ENCODE data around the gene SHROOM3. TPM values are rescaled to one million over a fixed set of nuclear protein-coding genes. Genes with fewer than 3 reads are reported as not detected.

SHROOM3 gene
- total and polyA plus RNA-seq, 4 donors, result 4.7 to 25.8 (median 8.7) TPM

DNA sequence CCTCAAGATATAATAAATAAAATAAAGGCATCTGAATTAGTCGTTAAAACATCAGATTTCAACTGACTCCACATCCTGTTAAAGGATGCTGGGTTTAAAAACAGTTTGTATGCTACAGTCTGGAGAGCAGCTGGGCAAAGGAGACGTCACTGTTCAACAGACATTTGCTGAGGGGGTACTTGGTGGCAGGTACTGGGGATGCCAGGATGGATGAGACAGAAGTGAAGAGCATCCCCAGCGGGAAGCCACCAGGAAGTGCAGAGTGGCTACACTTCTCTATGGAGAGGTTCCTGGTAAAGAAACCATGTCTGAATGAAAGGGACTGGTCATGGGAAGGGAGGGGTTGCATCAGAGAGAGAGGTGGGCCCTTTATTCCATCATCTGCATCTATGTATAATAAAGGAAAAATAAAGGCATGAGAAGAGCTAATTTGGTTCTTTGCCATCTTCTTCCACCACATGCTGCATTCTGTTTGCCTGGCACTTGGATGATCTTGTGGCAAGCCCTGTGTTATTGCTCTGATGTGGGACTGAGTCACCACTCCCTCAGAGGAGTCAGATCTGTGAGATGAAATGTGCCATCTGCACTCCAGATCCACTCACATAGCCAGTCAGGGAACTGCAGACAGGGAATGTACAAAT is 318.0 kb downstream of the SHROOM3 start:
- peaks cover 0 to 6% (median 4%) of the 10 kb centered on the region in 4 donors for H3K4me1 ChIP-seq (ENCODE audit: control insufficient read depth in 4 of 4, insufficient read depth in 4 of 4, low read length in 3 of 4)
- H3K27me3 ChIP-seq (ENCODE audit: control insufficient read depth in 4 of 4, insufficient read depth in 4 of 4, low read length in 3 of 4), result no peaks in the 10 kb centered on the region
- H3K4me3 ChIP-seq (ENCODE audit: low read depth in 1 of 3, low read length in 3 of 3), result no peak overlapping the region
- H3K9me3 ChIP-seq (ENCODE audit: control insufficient read depth in 4 of 4, low read length in 3 of 4), result no peaks in the 10 kb centered on the region
- TF ChIP-seq CTCF (IDR thresholded peaks at IDR 0.05; ENCODE audit: low read depth, low read length, missing input control), result no peak
- no peak overlapping the region for H3K27ac ChIP-seq (ENCODE audit: low read depth in 1 of 2, low read length in 2 of 2)
- WGBS, result 72% methylated on average over 3 of the region's 3 CpGs
- no peak for DNase-seq (ENCODE audit: low spot score)
- H3K9ac ChIP-seq (ENCODE audit: low read depth in 1 of 2, low read length in 2 of 2), result no peak overlapping the region
- H3K36me3 ChIP-seq (ENCODE audit: control insufficient read depth in 4 of 4, insufficient read depth in 3 of 4, low read depth in 1 of 4, low read length in 3 of 4), result peaks cover 2 to 27% (median 14%) of the 10 kb centered on the region in 4 donors

- Histone ChIP-seq H3K4me3 (ENCODE audit: low read depth in 1 of 3, low read length in 3 of 3) (no peak overlapping the region), H3K27ac (ENCODE audit: low read depth in 1 of 2, low read length in 2 of 2) (no peak overlapping the region), H3K9ac (ENCODE audit: low read depth in 1 of 2, low read length in 2 of 2) (no peak overlapping the region), H3K9me3 (ENCODE audit: control insufficient read depth in 4 of 4, low read length in 3 of 4) (no peaks in the 10 kb centered on the region), H3K4me1 (ENCODE audit: control insufficient read depth in 4 of 4, insufficient read depth in 4 of 4, low read length in 3 of 4) (no peaks in the 10 kb centered on the region), H3K27me3 (ENCODE audit: control insufficient read depth in 4 of 4, insufficient read depth in 4 of 4, low read length in 3 of 4) (no peaks in the 10 kb centered on the region), H3K36me3 (ENCODE audit: control insufficient read depth in 4 of 4, insufficient read depth in 3 of 4, low read depth in 1 of 4, low read length in 3 of 4) (peaks cover 2 to 27% (median 14%) of the 10 kb centered on the region in 4 donors)
- 77% methylated on average over 3 of the region's 3 CpGs for WGBS
- TF ChIP-seq NR2F2 (IDR thresholded peaks at IDR 0.05) (no peak), REST (IDR thresholded peaks at IDR 0.05) (no peak), SP1 (IDR thresholded peaks at IDR 0.05) (no peak), HNF4A (conservative IDR thresholded peaks at IDR 0.05) (no peak), RXRA (IDR thresholded peaks at IDR 0.05) (no peak), ZBTB33 (IDR thresholded peaks at IDR 0.05) (no peak), FOXA2 (IDR thresholded peaks at IDR 0.05) (no peak), YY1 (IDR thresholded peaks at IDR 0.05) (no peak), TAF1 (conservative IDR thresholded peaks at IDR 0.05) (no peak)
- no peak for DNase-seq (ENCODE audit: low spot score)
Measured at GRCh38 chr4:76753814-76754213, 318.8 kb downstream of the SHROOM3 start.

Data from liver (tissue), 9 donors.